Mesothelial cell of epicardium (in vitro differentiated cells): ENCODE measurements around the gene UQCRC1. TPM values are rescaled to one million over a fixed set of nuclear protein-coding genes. Genes with fewer than 3 reads are reported as not detected.

Experiments
- DNase-seq, 2 experiments: peaks; one replicate each; pipeline ENCODE4 v3.0.0; 2021; ENCODE audit warnings: low spot score in 2 of 2; ENCODE audit not compliant: unreplicated experiment in 2 of 2
- H3K27ac Mint-ChIP-seq: 2 replicates; pipeline ENCODE4 v1.8.0; 2021; ENCODE audit warnings: mixed read lengths
- H3K27me3 Mint-ChIP-seq: 2 replicates; pipeline ENCODE4 v1.8.0; 2021; ENCODE audit warnings: low read depth, mixed read lengths
- H3K36me3 Mint-ChIP-seq: 2 replicates; pipeline ENCODE4 v1.8.0; 2021; ENCODE audit warnings: mixed read lengths
- H3K4me1 Mint-ChIP-seq: 2 replicates; pipeline ENCODE4 v1.8.0; 2021; ENCODE audit warnings: mixed read lengths
- H3K4me3 Mint-ChIP-seq: 2 replicates; pipeline ENCODE4 v1.8.0; 2021; ENCODE audit warnings: mild to moderate bottlenecking, moderate library complexity, mixed read lengths
- H3K9me3 Mint-ChIP-seq: 2 replicates; pipeline ENCODE4 v1.8.0; 2021; ENCODE audit warnings: mixed read lengths
- CTCF ChIP-seq: fragments of 200-600 bp; sonication (generic); IDR thresholded peaks from one replicate; pipeline ENCODE4 v1.5.0; 2021; ENCODE audit warnings: antibody characterized with exemption; ENCODE audit not compliant: unreplicated experiment
- total RNA-seq: library from RNA; stranded (reverse); gene quantifications from 3 replicates; pipeline ENCODE4 v1.2.1, GENCODE V29; 2021

UQCRC1 gene
- total RNA-seq, 1 donor from 2014 or later, result 171 TPM

DNA sequence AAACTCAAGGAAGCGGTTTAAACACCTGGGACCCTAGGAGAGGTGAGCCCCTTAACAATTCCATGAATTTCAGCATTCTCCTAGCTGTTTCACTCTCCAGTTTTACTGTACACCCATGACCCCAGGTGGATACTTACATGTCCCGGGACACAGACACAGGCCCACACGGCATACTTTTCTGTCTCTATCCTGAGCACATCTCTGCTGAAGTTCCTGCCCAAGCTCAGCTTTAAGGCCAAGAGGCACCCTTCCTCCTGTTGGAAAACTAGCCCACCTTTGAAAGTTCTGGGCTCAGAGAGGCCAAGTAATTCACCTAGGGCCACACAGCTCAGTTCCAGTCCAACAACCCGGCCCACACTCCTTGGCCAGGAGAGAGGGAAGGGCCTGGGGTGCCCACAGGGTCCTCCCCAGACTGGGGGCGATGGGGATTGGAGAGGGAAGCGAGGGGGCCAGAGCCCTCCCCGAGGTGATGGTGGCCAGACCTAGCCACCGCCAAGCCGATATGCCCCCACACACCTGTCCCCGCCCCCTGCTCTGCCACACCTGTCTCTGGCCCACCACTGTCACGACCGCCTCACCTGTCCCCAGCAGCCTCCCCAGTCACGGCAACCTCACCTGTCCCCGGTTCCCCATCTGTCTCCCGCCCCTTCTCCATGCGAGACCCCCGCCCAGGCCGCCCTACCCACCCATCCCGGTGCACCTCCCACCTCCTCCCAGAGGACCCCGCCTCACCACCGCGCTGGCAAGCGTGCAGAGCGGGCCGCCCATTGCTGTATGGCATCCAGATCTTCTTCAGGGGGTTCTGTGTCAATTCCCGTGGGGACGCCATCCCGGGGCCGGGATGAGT is 53.3 kb downstream of the UQCRC1 start:
- peaks cover 38% of the 10 kb centered on the region for H3K4me1 Mint-ChIP-seq
- H3K27ac Mint-ChIP-seq, result peak overlapping the region; percentile 61
- H3K27me3 Mint-ChIP-seq, result no peaks in the 10 kb centered on the region
- no peaks in the 10 kb centered on the region for H3K36me3 Mint-ChIP-seq
- no peak for DNase-seq
- peak overlapping the region; percentile 85 for H3K4me3 Mint-ChIP-seq
- TF ChIP-seq CTCF, result no peak
- no peaks in the 10 kb centered on the region for H3K9me3 Mint-ChIP-seq

GRCh38 chr3:48555231-48555948 is 54.1 kb downstream of the UQCRC1 start:
- no peaks in the 10 kb centered on the region for H3K27me3 Mint-ChIP-seq
- peaks cover 33% of the 10 kb centered on the region for H3K4me1 Mint-ChIP-seq
- no peak for DNase-seq
- peak overlapping the region; percentile 85 for H3K4me3 Mint-ChIP-seq
- no peaks in the 10 kb centered on the region for H3K36me3 Mint-ChIP-seq
- no peak for TF ChIP-seq CTCF
- H3K9me3 Mint-ChIP-seq, result no peaks in the 10 kb centered on the region
- H3K27ac Mint-ChIP-seq, result peak overlapping the region; percentile 50

GRCh38 chr3:48553886-48554845 is 55.3 kb downstream of the UQCRC1 start:
- H3K27me3 Mint-ChIP-seq, result no peaks in the 10 kb centered on the region
- no peaks in the 10 kb centered on the region for H3K36me3 Mint-ChIP-seq
- DNase-seq, result no peak
- TF ChIP-seq CTCF, result no peak
- peaks cover 26% of the 10 kb centered on the region for H3K4me1 Mint-ChIP-seq
- no peak overlapping the region for H3K27ac Mint-ChIP-seq
- no peaks in the 10 kb centered on the region for H3K9me3 Mint-ChIP-seq
- no peak overlapping the region for H3K4me3 Mint-ChIP-seq

DNA sequence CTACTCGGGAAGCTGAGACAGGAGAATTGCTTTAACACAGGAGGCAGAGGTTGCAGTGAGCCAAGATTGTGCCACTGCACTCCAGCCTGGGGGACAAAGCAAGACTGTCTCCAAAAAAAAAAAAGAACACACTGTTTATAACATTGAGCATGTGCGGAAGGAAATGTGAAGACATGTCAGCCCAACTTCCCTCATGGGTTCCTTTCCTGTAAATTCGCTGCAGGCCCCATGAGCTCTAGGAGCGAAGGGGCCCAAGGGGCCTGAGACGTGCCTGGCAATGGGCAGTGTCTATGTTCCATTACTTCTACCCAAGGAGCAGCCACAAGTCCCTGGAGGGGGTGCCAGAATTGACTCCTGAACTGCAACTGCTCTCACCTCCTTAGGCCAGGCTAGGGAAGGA is 56.1 kb downstream of the UQCRC1 start:
- no peaks in the 10 kb centered on the region for H3K27me3 Mint-ChIP-seq
- H3K4me1 Mint-ChIP-seq, result peaks cover 23% of the 10 kb centered on the region
- no peaks in the 10 kb centered on the region for H3K9me3 Mint-ChIP-seq
- no peak overlapping the region for H3K27ac Mint-ChIP-seq
- no peak for DNase-seq
- H3K4me3 Mint-ChIP-seq, result no peak overlapping the region
- TF ChIP-seq CTCF, result no peak
- H3K36me3 Mint-ChIP-seq, result no peaks in the 10 kb centered on the region
